T1000 (cell line): ENCODE data around the gene DHX8.

Experiments
- DNase-seq: peaks from one replicate; lab custom pipeline; 2025; ENCODE audit warnings: mixed read lengths; lab: John Stamatoyannopoulos, UW

Gene DHX8

GRCh38 chr17:43548689-43549379 lies 65.1 kb downstream of the DHX8 start:
- DNase-seq, result no peak

- DNase-seq, result no peak
Measured at GRCh38 chr17:43549496-43549895, 65.7 kb downstream of the DHX8 start.

GRCh38 chr17:43550754-43551153 lies 67.0 kb downstream of the DHX8 start:
- DNase-seq, result no peak

GRCh38 chr17:43552229-43552837 lies 68.6 kb downstream of the DHX8 start:
- DNase-seq, result no peak

GRCh38 chr17:43553573-43553972 lies 69.8 kb downstream of the DHX8 start:
- DNase-seq, result no peak

GRCh38 chr17:43554857-43555256 lies 71.1 kb downstream of the DHX8 start:
- DNase-seq, result no peak

- DNase-seq, result peak; percentile 71
Measured at GRCh38 chr17:43556292-43556691, 72.5 kb downstream of the DHX8 start.

- no peak for DNase-seq
Measured at GRCh38 chr17:43558805-43559160, 75.0 kb downstream of the DHX8 start.

- DNase-seq, result no peak
Measured at GRCh38 chr17:43559161-43559816, 75.5 kb downstream of the DHX8 start.

GRCh38 chr17:43560461-43561427 lies 77.0 kb downstream of the DHX8 start:
- no peak for DNase-seq

- no peak for DNase-seq
Measured at GRCh38 chr17:43562679-43563599, 79.2 kb downstream of the DHX8 start.

GRCh38 chr17:43563600-43564594 lies 80.1 kb downstream of the DHX8 start:
- DNase-seq, result no peak

GRCh38 chr17:43568506-43569082 lies 84.8 kb downstream of the DHX8 start:
- DNase-seq, result no peak

- DNase-seq, result peak; percentile 53
Measured at GRCh38 chr17:43570518-43570928, 86.7 kb downstream of the DHX8 start.

GRCh38 chr17:43572368-43572980 lies 88.7 kb downstream of the DHX8 start:
- peak; percentile 30 for DNase-seq

GRCh38 chr17:43573579-43574321 lies 90.0 kb downstream of the DHX8 start:
- DNase-seq, result no peak

GRCh38 chr17:43574348-43574747 lies 90.6 kb downstream of the DHX8 start:
- no peak for DNase-seq

- DNase-seq, result no peak
Measured at GRCh38 chr17:43574896-43575525, 91.2 kb downstream of the DHX8 start.
